ENCODE data around the gene AKAP13. TPM values are rescaled to one million over a fixed set of nuclear protein-coding genes. Genes with fewer than 3 reads are reported as not detected.

AKAP13 gene
- polyA plus RNA-seq, 3 donors: 47.9 to 99.7 (median 92.6) TPM

DNA sequence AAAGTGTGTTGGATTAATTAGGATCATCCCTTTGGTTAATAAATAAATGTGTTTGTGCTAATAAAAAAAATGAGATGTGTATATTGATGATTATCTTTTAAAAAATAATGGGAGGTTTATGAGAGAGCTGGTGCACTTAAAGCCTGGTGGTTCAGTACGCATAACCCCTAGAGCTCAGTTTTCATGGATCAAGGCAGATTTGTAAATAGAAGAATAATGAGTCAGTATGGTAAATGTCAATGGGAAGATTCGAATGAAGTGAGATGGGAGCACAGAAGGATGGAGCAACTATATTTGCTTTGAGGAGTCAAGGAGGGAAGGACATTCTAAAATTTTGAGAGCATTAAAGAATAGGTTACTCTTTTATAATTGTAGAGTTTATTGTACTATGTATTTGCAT, 35.4 kb downstream of the AKAP13 start:
- Histone ChIP-seq H3K9me3 (replicated peaks in 1 of 2; ENCODE audit: control insufficient read depth in 1 of 2, insufficient read depth in 1 of 2, low read length in 2 of 2) (no peaks in the 10 kb centered on the region), H3K4me2 (replicated peaks; ENCODE audit: extremely low read depth, low read length, poor library complexity, severe bottlenecking) (no peak overlapping the region), H3K36me3 (replicated peaks in 1 of 2; ENCODE audit: control insufficient read depth in 1 of 2, insufficient read depth in 2 of 2, low read length in 2 of 2) (no peaks in the 10 kb centered on the region), H3K27ac (ENCODE audit: low read depth in 1 of 2, low read length in 2 of 2) (no peak overlapping the region), H4K20me1 (ENCODE audit: insufficient read depth, low read length) (peaks cover 7% of the 10 kb centered on the region), H3K79me2 (ENCODE audit: insufficient read depth, low read length) (peaks cover 42% of the 10 kb centered on the region), H3K9ac (ENCODE audit: insufficient read depth, low read length, poor library complexity, severe bottlenecking) (no peak overlapping the region), H2AFZ (ENCODE audit: insufficient read depth, low read depth, low read length, poor library complexity, severe bottlenecking) (no peak overlapping the region), H3K4me1 (ENCODE audit: control insufficient read depth in 1 of 2, insufficient read depth in 2 of 2, low read length in 2 of 2) (peaks cover 17 to 31% of the 10 kb centered on the region in 2 donors), H3K27me3 (ENCODE audit: control insufficient read depth in 2 of 2, insufficient read depth in 2 of 2, low read length in 2 of 2) (no peaks in the 10 kb centered on the region), H3K4me3 (replicated peaks in 1 of 3; ENCODE audit: low read depth in 2 of 3, low read length in 3 of 3) (no peak overlapping the region)
- Mint-ChIP-seq H3K36me3 (peaks cover 3 to 6% of the 10 kb centered on the region in 2 donors), H3K27me3 (ENCODE audit: low read depth in 3 of 3) (no peaks in the 10 kb centered on the region), H3K4me3 (no peak overlapping the region), H3K4me1 (peaks cover 25% of the 10 kb centered on the region), H3K27ac (no peak overlapping the region), H3K9me3 (no peaks in the 10 kb centered on the region)
- DNase-seq: no peak
- TF ChIP-seq, protein P1, sequence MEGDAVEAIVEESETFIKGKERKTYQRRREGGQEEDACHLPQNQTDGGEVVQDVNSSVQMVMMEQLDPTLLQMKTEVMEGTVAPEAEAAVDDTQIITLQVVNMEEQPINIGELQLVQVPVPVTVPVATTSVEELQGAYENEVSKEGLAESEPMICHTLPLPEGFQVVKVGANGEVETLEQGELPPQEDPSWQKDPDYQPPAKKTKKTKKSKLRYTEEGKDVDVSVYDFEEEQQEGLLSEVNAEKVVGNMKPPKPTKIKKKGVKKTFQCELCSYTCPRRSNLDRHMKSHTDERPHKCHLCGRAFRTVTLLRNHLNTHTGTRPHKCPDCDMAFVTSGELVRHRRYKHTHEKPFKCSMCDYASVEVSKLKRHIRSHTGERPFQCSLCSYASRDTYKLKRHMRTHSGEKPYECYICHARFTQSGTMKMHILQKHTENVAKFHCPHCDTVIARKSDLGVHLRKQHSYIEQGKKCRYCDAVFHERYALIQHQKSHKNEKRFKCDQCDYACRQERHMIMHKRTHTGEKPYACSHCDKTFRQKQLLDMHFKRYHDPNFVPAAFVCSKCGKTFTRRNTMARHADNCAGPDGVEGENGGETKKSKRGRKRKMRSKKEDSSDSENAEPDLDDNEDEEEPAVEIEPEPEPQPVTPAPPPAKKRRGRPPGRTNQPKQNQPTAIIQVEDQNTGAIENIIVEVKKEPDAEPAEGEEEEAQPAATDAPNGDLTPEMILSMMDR (IDR thresholded peaks at IDR 0.05): no peak
- intact Hi-C loops (cut with micrococcal nuclease): loop anchor here (5.0 to 10.0 kb wide), 2 partner anchors 118 to 121 kb away; no protein-coding TSS in a partner anchor
- WGBS (ENCODE audit: insufficient coverage): 100% methylated on average over 1 of the region's 2 CpGs

DNA sequence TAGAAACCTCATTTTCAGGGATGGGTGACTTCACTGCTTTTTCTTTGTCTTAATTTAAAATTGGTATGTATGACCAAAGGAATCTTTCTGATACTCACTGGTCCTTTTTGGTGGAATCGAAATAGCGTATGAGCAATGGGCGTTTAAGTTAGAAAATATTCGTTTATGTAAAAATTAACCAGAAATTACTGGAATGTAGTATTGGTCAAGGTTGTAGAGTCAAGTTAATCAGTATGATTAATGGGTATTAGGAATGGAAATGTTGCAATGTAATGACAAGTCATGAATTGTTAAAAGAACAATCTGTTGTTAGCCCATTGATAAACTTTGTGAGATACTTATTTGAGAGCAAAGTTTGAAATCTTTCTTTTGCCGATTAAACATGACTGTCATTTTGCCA, 36.9 kb downstream of the AKAP13 start:
- Histone ChIP-seq H3K4me3 (replicated peaks in 1 of 3; ENCODE audit: low read depth in 2 of 3, low read length in 3 of 3) (no peak overlapping the region), H3K9ac (ENCODE audit: insufficient read depth, low read length, poor library complexity, severe bottlenecking) (no peak overlapping the region), H3K36me3 (replicated peaks in 1 of 2; ENCODE audit: control insufficient read depth in 1 of 2, insufficient read depth in 2 of 2, low read length in 2 of 2) (no peaks in the 10 kb centered on the region), H2AFZ (ENCODE audit: insufficient read depth, low read depth, low read length, poor library complexity, severe bottlenecking) (no peak overlapping the region), H3K27ac (ENCODE audit: low read depth in 1 of 2, low read length in 2 of 2) (no peak overlapping the region), H3K79me2 (ENCODE audit: insufficient read depth, low read length) (peaks cover 40% of the 10 kb centered on the region), H3K4me1 (ENCODE audit: control insufficient read depth in 1 of 2, insufficient read depth in 2 of 2, low read length in 2 of 2) (peaks cover 17 to 23% of the 10 kb centered on the region in 2 donors), H3K4me2 (replicated peaks; ENCODE audit: extremely low read depth, low read length, poor library complexity, severe bottlenecking) (no peak overlapping the region), H4K20me1 (ENCODE audit: insufficient read depth, low read length) (peaks cover 12% of the 10 kb centered on the region), H3K27me3 (ENCODE audit: control insufficient read depth in 2 of 2, insufficient read depth in 2 of 2, low read length in 2 of 2) (no peaks in the 10 kb centered on the region), H3K9me3 (replicated peaks in 1 of 2; ENCODE audit: control insufficient read depth in 1 of 2, insufficient read depth in 1 of 2, low read length in 2 of 2) (no peaks in the 10 kb centered on the region)
- H3K27me3 Mint-ChIP-seq (ENCODE audit: low read depth in 3 of 3): no peaks in the 10 kb centered on the region
- peaks cover 29% of the 10 kb centered on the region for H3K4me1 Mint-ChIP-seq
- no peaks in the 10 kb centered on the region for H3K9me3 Mint-ChIP-seq
- TF ChIP-seq, protein P1 (IDR thresholded peaks at IDR 0.05): no peak
- no peak overlapping the region for H3K4me3 Mint-ChIP-seq
- intact Hi-C loops (cut with micrococcal nuclease): loop anchor here (5.0 to 10.0 kb wide), 2 partner anchors 120 to 122 kb away; no protein-coding TSS in a partner anchor
- no peak overlapping the region for H3K27ac Mint-ChIP-seq
- WGBS (ENCODE audit: insufficient coverage): 95% methylated on average over 4 of the region's 5 CpGs
- DNase-seq: no peak
- peaks cover 3 to 6% of the 10 kb centered on the region in 2 donors for H3K36me3 Mint-ChIP-seq
